GM12801 (cell line): ENCODE measurements around the gene AMMECR1.

ENCODE experiments used
- TF ChIP-seq, protein P1 (sequence below): IDR thresholded peaks from one replicate; pipeline ENCODE4 v1.5.1; 2011; ENCODE audit warnings: control low read depth; ENCODE audit not compliant: insufficient read length; ENCODE audit errors: extremely low read depth

The AMMECR1 gene

DNA sequence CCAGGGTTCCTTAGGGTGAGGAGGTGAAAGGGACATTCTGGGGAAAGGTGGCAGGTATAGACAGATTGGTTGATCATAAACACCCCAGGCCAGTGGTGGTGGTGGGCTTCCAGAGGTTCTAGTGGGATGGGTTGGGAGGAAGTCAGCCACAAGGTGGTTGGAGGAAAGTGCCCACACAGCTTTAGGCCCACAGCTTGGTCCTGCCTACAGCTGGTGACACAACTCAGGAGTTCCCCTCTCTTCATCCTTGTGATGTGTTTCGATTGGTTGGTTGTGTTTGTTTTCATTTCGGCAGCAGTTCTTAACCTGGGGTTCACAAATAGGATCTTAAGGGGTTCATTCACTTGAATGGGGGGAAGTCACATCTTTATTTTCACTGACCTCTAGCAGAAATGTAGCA is 158.0 kb downstream of the AMMECR1 start:
- TF ChIP-seq, protein P1, sequence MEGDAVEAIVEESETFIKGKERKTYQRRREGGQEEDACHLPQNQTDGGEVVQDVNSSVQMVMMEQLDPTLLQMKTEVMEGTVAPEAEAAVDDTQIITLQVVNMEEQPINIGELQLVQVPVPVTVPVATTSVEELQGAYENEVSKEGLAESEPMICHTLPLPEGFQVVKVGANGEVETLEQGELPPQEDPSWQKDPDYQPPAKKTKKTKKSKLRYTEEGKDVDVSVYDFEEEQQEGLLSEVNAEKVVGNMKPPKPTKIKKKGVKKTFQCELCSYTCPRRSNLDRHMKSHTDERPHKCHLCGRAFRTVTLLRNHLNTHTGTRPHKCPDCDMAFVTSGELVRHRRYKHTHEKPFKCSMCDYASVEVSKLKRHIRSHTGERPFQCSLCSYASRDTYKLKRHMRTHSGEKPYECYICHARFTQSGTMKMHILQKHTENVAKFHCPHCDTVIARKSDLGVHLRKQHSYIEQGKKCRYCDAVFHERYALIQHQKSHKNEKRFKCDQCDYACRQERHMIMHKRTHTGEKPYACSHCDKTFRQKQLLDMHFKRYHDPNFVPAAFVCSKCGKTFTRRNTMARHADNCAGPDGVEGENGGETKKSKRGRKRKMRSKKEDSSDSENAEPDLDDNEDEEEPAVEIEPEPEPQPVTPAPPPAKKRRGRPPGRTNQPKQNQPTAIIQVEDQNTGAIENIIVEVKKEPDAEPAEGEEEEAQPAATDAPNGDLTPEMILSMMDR: no peak

GRCh38 chrX:110159235-110159634 is 158.7 kb downstream of the AMMECR1 start:
- TF ChIP-seq, protein P1: no peak

DNA sequence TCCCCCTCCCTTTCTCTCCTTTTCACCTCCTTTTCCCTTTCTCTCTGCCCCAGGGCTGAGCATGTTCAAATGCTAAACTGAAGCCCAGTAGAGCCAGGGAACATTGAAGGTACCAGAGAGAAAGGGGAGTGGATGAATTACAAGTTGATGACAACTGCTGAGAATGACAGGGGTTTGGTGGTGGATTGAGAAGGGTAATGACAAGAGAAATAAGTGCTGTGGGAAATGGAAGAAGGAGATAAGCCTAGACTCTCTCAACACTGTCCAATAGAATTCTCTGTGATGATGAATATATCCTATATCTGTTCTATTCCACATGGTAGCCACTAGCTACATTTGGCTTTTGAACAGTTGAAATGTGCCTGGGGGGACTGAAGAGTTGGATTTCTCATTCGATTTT is 160.4 kb downstream of the AMMECR1 start:
- TF ChIP-seq, protein P1: no peak

DNA sequence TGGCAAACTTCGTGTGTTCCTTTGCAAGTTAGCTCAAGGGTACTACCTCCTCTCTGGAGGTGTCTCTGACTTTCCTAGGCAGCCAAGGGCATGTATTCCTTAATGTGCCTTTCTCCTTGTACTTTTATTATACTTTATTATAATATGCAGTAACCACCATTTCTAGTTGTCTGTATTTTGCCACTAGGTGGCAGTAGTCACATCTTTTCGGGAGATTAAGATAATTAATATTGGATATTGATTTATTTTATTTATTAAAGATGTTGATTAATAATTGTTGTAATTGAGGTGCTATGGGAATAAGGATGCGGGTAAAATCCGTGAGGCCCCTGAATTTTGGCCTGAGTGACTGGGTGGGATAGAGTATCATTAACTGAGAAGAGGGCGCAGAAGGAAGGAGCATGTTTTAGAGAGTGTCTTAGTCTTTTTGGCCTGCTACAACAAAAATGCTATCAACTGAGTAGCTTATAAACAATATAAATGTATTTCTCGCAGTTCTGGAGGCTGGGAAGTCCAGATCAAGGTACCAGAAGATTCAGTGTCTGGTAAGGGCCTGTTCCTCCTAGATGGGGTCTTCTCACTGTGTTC is 161.6 kb downstream of the AMMECR1 start:
- TF ChIP-seq, protein P1: no peak

DNA sequence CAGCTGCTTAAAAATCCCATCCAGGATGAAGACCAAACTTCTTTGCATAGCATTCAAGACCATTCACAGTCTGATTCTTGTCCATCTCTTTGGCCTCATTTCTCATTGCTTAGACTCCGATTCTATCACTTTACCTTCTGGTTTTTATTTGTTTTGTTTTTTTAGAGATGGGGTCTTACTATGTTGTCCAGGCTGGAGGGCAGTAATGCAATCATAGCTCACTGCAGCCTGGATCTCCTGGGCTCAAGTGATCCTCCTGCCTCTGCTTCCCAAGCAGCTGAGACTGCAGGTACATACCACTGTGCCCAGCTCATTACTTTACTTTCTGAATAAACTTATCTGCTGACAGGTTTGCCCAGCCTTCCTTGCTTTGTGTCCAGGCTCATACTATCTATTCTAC is 162.1 kb downstream of the AMMECR1 start:
- TF ChIP-seq, protein P1: no peak

DNA sequence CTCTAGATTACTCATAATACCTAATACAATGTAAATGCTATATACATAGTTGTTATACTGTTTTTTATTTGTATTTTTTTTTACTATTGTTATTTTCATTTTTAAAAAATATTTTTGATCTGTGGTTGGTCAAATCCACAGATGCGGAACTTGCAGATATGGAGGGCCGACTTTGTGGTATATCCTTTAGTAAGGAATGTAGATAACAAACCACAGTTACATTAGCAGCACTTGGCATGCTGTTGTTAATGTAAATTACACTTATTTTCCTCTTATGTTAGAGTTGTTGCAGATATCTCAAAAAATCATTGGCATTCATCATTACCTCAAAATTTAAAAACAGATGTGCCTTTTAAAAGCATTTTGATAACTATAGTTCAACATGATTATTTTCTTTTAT is 164.0 kb downstream of the AMMECR1 start:
- TF ChIP-seq, protein P1: no peak

GRCh38 chrX:110153244-110153643 is 164.6 kb downstream of the AMMECR1 start:
- TF ChIP-seq, protein P1: no peak
